Fibroblast of lung (primary cell): ENCODE data around the gene FAM118A.

Experiments
- CTCF ChIP-seq, 2 donors: IDR thresholded peaks in 1 of 2; conservative IDR thresholded peaks in 1 of 2; 1 replicate in 1 of 2; 2 replicates in 1 of 2; pipeline ENCODE4 v1.5.1; 2011 to 2012; ENCODE audit warnings: low read length in 2 of 2, control low read depth in 1 of 2, inconsistent platforms in 1 of 2, low read depth in 1 of 2, mild to moderate bottlenecking in 1 of 2
- EZH2 ChIP-seq: IDR thresholded peaks from 2 replicates; pipeline ENCODE4 v1.5.1; 2012; ENCODE audit warnings: low read length, control low read depth, mild to moderate bottlenecking; ENCODE audit errors: missing control alignments

GRCh38 chr22:45272498-45272897 is 37.2 kb upstream of the FAM118A start:
- no peak for TF ChIP-seq CTCF (conservative IDR thresholded peaks at IDR 0.05 in 1 of 2, IDR thresholded peaks at IDR 0.05 in 1 of 2; ENCODE audit: low read depth in 1 of 2, low read length in 2 of 2)
- no peak for TF ChIP-seq EZH2
